ENCODE data around the gene RPTOR. TPM values are rescaled to one million over a fixed set of nuclear protein-coding genes. Genes with fewer than 3 reads are reported as not detected.

The RPTOR gene
- total and polyA plus RNA-seq, 2 donors (not counting 3 experiments of a cell fraction or from before 2014, with no cell fraction given): 10.7 to 41.8 TPM

DNA sequence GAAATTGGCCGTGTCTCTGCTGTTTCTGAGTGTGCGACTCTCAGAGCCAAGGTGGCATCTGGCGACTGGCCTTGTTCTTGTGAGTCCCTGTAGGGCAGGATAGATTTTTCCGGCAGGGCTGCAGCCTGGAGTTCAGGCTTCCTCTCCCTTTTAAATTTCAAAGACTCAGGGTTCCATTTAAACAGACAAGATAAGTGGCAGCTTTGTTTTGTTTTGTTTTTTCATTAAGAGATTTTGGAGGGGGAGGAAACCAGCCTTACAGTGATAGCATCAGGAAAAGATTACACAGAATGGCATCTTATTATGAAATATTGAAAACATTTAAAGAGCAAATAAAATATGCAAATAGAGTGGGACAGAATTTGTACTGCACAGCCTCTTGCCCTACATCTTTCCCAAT lies 151.3 kb downstream of the RPTOR start:
- Histone ChIP-seq H3K27me3 (ENCODE audit: control insufficient read depth in 2 of 2, insufficient read depth in 2 of 2, low read length in 2 of 2) (no peaks in the 10 kb centered on the region), H4K20me1 (replicated peaks; ENCODE audit: control insufficient read depth, extremely low read depth, insufficient read depth, low read length) (no peaks in the 10 kb centered on the region), H3K9ac (replicated peaks; ENCODE audit: extremely low read depth, insufficient read depth, low read length) (no peak overlapping the region), H3K9me3 (replicated peaks; ENCODE audit: control insufficient read depth, insufficient read depth, low read length) (no peaks in the 10 kb centered on the region), H2AFZ (ENCODE audit: low read depth, low read length) (no peak overlapping the region), H3K4me3 (replicated peaks in 1 of 3; ENCODE audit: insufficient read depth in 1 of 3, low read depth in 1 of 3, low read length in 3 of 3) (no peak overlapping the region), H3K4me1 (ENCODE audit: control insufficient read depth, extremely low read depth, insufficient read depth, low read length) (peaks cover 11% of the 10 kb centered on the region), H3K27ac (ENCODE audit: insufficient read depth, low read depth, low read length) (no peak overlapping the region), H3K9me1 (replicated peaks; ENCODE audit: control insufficient read depth, extremely low read depth, insufficient read depth, low read length) (no peaks in the 10 kb centered on the region), H3K79me2 (ENCODE audit: control insufficient read depth, insufficient read depth, low read length) (peaks cover 43% of the 10 kb centered on the region), H3K36me3 (ENCODE audit: control insufficient read depth in 2 of 2, extremely low read depth in 1 of 2, insufficient read depth in 2 of 2, low read length in 2 of 2) (no peaks in the 10 kb centered on the region), H3K4me2 (ENCODE audit: insufficient read depth, low read length) (no peak overlapping the region)
- POLR2A ChIA-PET: no interaction called here
- dilution Hi-C loops (cut with MboI; ENCODE audit: extremely low pct_ligation_motif_present, low sequenced_read_pairs) (no loop called here), intact Hi-C loops (cut with micrococcal nuclease) (no loop called here)
- TF ChIP-seq JUN (IDR thresholded peaks at IDR 0.05; ENCODE audit: borderline replicate concordance, insufficient read depth, insufficient read length, low read depth) (no peak), FOS (IDR thresholded peaks at IDR 0.05; ENCODE audit: borderline replicate concordance, insufficient read depth, low read length) (no peak), POLR2AphosphoS5 (IDR thresholded peaks at IDR 0.05; ENCODE audit: insufficient read depth, low read depth, low read length) (no peak), POLR2A (IDR thresholded peaks at IDR 0.05; ENCODE audit: low read depth, low read length) (no peak), GATA2 (IDR thresholded peaks at IDR 0.05; ENCODE audit: insufficient read depth, insufficient read length, low read depth, low read length) (no peak), MYC (IDR thresholded peaks at IDR 0.05; ENCODE audit: low read depth, low read length) (no peak), EZH2 (IDR thresholded peaks at IDR 0.05; ENCODE audit: borderline replicate concordance, low read depth, low read length, severe bottlenecking) (no peak)
- TF ChIP-seq, protein P1, sequence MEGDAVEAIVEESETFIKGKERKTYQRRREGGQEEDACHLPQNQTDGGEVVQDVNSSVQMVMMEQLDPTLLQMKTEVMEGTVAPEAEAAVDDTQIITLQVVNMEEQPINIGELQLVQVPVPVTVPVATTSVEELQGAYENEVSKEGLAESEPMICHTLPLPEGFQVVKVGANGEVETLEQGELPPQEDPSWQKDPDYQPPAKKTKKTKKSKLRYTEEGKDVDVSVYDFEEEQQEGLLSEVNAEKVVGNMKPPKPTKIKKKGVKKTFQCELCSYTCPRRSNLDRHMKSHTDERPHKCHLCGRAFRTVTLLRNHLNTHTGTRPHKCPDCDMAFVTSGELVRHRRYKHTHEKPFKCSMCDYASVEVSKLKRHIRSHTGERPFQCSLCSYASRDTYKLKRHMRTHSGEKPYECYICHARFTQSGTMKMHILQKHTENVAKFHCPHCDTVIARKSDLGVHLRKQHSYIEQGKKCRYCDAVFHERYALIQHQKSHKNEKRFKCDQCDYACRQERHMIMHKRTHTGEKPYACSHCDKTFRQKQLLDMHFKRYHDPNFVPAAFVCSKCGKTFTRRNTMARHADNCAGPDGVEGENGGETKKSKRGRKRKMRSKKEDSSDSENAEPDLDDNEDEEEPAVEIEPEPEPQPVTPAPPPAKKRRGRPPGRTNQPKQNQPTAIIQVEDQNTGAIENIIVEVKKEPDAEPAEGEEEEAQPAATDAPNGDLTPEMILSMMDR (IDR thresholded peaks at IDR 0.05; ENCODE audit: extremely low read depth in 1 of 2, insufficient read depth in 1 of 2, low read depth in 1 of 2, low read length in 2 of 2): no peak
- TF ChIP-seq, protein P2, sequence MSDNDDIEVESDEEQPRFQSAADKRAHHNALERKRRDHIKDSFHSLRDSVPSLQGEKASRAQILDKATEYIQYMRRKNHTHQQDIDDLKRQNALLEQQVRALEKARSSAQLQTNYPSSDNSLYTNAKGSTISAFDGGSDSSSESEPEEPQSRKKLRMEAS (IDR thresholded peaks at IDR 0.05; ENCODE audit: insufficient read depth, insufficient read length): no peak
- DNase-seq (ENCODE audit: low read depth, low spot score) (peak; percentile 21), FAIRE-seq (no peak)
- CTCF ChIA-PET: interaction anchor here (1.3 to 1.6 kb wide), 2 partner anchors 9 to 131 kb away, joined by 4 to 5 read pairs; no protein-coding TSS in a partner anchor
- no TSS peak for BruUV-seq (replicated peaks)

Data from endothelial cell of umbilical vein (primary cell).